ENCODE data around the gene ULK3. TPM values are rescaled to one million over a fixed set of nuclear protein-coding genes. Genes with fewer than 3 reads are reported as not detected.

ULK3 gene
- total RNA-seq, 4 donors from 2014 or later, result 138 to 473 (median 312) TPM

- DNase-seq, result no peak
- H3K36me3 ChIP-seq, result no peaks in the 10 kb centered on the region
- H3K27me3 ChIP-seq, result peaks cover 13% of the 10 kb centered on the region
- TF ChIP-seq POLR2A (IDR thresholded peaks at IDR 0.05) (no peak), EP300 (IDR thresholded peaks at IDR 0.05; ENCODE audit: low read depth) (no peak), POLR2AphosphoS5 (IDR thresholded peaks at IDR 0.05) (no peak)
- TF ChIP-seq, protein P1, sequence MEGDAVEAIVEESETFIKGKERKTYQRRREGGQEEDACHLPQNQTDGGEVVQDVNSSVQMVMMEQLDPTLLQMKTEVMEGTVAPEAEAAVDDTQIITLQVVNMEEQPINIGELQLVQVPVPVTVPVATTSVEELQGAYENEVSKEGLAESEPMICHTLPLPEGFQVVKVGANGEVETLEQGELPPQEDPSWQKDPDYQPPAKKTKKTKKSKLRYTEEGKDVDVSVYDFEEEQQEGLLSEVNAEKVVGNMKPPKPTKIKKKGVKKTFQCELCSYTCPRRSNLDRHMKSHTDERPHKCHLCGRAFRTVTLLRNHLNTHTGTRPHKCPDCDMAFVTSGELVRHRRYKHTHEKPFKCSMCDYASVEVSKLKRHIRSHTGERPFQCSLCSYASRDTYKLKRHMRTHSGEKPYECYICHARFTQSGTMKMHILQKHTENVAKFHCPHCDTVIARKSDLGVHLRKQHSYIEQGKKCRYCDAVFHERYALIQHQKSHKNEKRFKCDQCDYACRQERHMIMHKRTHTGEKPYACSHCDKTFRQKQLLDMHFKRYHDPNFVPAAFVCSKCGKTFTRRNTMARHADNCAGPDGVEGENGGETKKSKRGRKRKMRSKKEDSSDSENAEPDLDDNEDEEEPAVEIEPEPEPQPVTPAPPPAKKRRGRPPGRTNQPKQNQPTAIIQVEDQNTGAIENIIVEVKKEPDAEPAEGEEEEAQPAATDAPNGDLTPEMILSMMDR (IDR thresholded peaks at IDR 0.05), result no peak
- no peak overlapping the region for H3K4me3 ChIP-seq
- no peak overlapping the region for H3K27ac ChIP-seq
- 86% methylated on average over 7 of the region's 7 CpGs; no CpG with 5 or more reads in 1 of the 2 donors for WGBS, 2 donors (ENCODE audit: low coverage in 1 of 2)
- intact Hi-C loops (cut with DNase I; ENCODE audit: low total_unique reads) (no loop called here), in situ Hi-C loops (cut with MboI; ENCODE audit: low pct_ligation_motif_present in 1 of 4, low pct_unique_long_range_greater_than_20kb in 1 of 4, low sequenced_read_pairs in 3 of 4) (no loop called here)
- peaks cover 6 to 30% (median 25%) of the 10 kb centered on the region in 4 donors for H3K4me1 ChIP-seq
- H3K9me3 ChIP-seq, result no peaks in the 10 kb centered on the region
Observed at GRCh38 chr15:74821790-74822158, 21.2 kb downstream of the ULK3 start.

GRCh38 chr15:74821091-74821789, 21.7 kb downstream of the ULK3 start:
- H3K4me1 ChIP-seq, result peaks cover 12 to 31% (median 29%) of the 10 kb centered on the region in 4 donors
- TF ChIP-seq, protein P1 (IDR thresholded peaks at IDR 0.05), result no peak
- no peak for TF ChIP-seq POLR2A (IDR thresholded peaks at IDR 0.05)
- no peak for TF ChIP-seq POLR2AphosphoS5 (IDR thresholded peaks at IDR 0.05)
- TF ChIP-seq EP300 (IDR thresholded peaks at IDR 0.05; ENCODE audit: low read depth), result no peak
- no peak overlapping the region for H3K4me3 ChIP-seq
- H3K27ac ChIP-seq, result no peak overlapping the region
- in situ Hi-C loops (cut with MboI; ENCODE audit: low pct_ligation_motif_present in 1 of 4, low pct_unique_long_range_greater_than_20kb in 1 of 4, low sequenced_read_pairs in 3 of 4) (no loop called here), intact Hi-C loops (cut with DNase I; ENCODE audit: low total_unique reads) (no loop called here)
- 60 to 90% methylated on average over 2 to 11 of the region's 11 CpGs for WGBS, 2 donors (ENCODE audit: low coverage in 1 of 2)
- peaks cover 7% of the 10 kb centered on the region for H3K27me3 ChIP-seq
- no peaks in the 10 kb centered on the region for H3K9me3 ChIP-seq
- no peak for DNase-seq
- H3K36me3 ChIP-seq, result no peaks in the 10 kb centered on the region

GRCh38 chr15:74820056-74820455, 22.9 kb downstream of the ULK3 start:
- no peak overlapping the region for H3K4me3 ChIP-seq
- WGBS, 2 donors (ENCODE audit: low coverage in 1 of 2), result 95% methylated on average over 5 of the region's 5 CpGs; no CpG with 5 or more reads in 1 of the 2 donors
- TF ChIP-seq POLR2A (IDR thresholded peaks at IDR 0.05), result no peak
- no peak for TF ChIP-seq EP300 (IDR thresholded peaks at IDR 0.05; ENCODE audit: low read depth)
- no peak for TF ChIP-seq POLR2AphosphoS5 (IDR thresholded peaks at IDR 0.05)
- TF ChIP-seq, protein P1 (IDR thresholded peaks at IDR 0.05), result no peak
- peaks cover 20 to 41% (median 39%) of the 10 kb centered on the region in 4 donors for H3K4me1 ChIP-seq
- no peak overlapping the region for H3K27ac ChIP-seq
- DNase-seq, result no peak
- no peaks in the 10 kb centered on the region for H3K36me3 ChIP-seq
- H3K27me3 ChIP-seq, result no peaks in the 10 kb centered on the region
- intact Hi-C loops (cut with DNase I; ENCODE audit: low total_unique reads) (no loop called here), in situ Hi-C loops (cut with MboI; ENCODE audit: low pct_ligation_motif_present in 1 of 4, low pct_unique_long_range_greater_than_20kb in 1 of 4, low sequenced_read_pairs in 3 of 4) (no loop called here)
- H3K9me3 ChIP-seq, result no peaks in the 10 kb centered on the region

DNA sequence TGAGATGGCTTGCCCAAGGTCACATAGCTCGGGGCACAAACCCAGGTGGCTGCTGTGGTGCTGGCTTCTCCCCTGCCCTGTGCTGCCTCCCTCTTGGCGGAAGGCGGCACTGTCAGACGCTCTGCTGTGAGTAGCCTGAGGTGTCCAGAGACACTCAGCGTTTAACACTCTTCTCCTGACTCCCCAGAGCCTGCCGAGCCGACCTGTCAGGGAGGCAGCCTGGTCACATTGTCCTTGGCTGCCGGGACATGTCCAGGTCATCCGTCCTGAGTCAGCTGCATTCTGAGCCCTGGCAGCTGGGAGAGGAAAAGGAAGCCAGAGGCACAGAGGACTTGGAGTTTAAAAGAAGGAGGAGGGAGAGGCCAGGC, 25.6 kb downstream of the ULK3 start:
- in situ Hi-C loops (cut with MboI; ENCODE audit: low pct_ligation_motif_present in 1 of 4, low pct_unique_long_range_greater_than_20kb in 1 of 4, low sequenced_read_pairs in 3 of 4) (no loop called here), intact Hi-C loops (cut with DNase I; ENCODE audit: low total_unique reads) (no loop called here)
- no peaks in the 10 kb centered on the region for H3K9me3 ChIP-seq
- H3K4me1 ChIP-seq, result peaks cover 20 to 51% (median 43%) of the 10 kb centered on the region in 4 donors
- 0 to 30% methylated on average over 1 to 9 of the region's 9 CpGs for WGBS, 2 donors (ENCODE audit: low coverage in 1 of 2)
- TF ChIP-seq, protein P1 (IDR thresholded peaks at IDR 0.05), result peak; percentile 12 to 59 (median 31)
- TF ChIP-seq POLR2AphosphoS5 (IDR thresholded peaks at IDR 0.05), result peak in 1 of 3 donors; percentile 19
- TF ChIP-seq EP300 (IDR thresholded peaks at IDR 0.05; ENCODE audit: low read depth), result no peak
- TF ChIP-seq POLR2A (IDR thresholded peaks at IDR 0.05), result peak; percentile 21
- no peaks in the 10 kb centered on the region for H3K36me3 ChIP-seq
- peak overlapping the region; percentile 67 to 75 (median 73) for H3K27ac ChIP-seq
- H3K27me3 ChIP-seq, result no peaks in the 10 kb centered on the region
- peak; percentile 66 for DNase-seq
- H3K4me3 ChIP-seq, result no peak overlapping the region
